SK-N-SH (cell line): ENCODE data around the gene RNASEH2B. TPM values are rescaled to one million over a fixed set of nuclear protein-coding genes. Genes with fewer than 3 reads are reported as not detected.

Experiments
- CTCF ChIA-PET: fragments of 300-600, 350-600 bp; formaldehyde crosslinking; extraction: SDS; loops from one replicate; lab custom pipeline; 2021; lab: Yijun Ruan, JAX
- POLR2A ChIA-PET: fragments of 350-600 bp; sonication (Branson Sonifier 250); formaldehyde crosslinking; extraction: SDS; loops from one replicate; lab custom pipeline; 2020; ENCODE audit warnings: antibody characterized with exemption, inconsistent platforms; lab: Yijun Ruan, JAX
- DNase-seq: peaks from one replicate; pipeline ENCODE4 v3.0.0; 2012
- H2AFZ ChIP-seq: fragments of 200-600 bp; sonication (generic); 2 replicates; pipeline ENCODE4 v1.8.1; 2016; ENCODE audit warnings: antibody characterized with exemption, mild to moderate bottlenecking, low read depth
- H3F3A ChIP-seq: fragments of 200-600 bp; sonication (generic); replicated peaks from 2 replicates; pipeline ENCODE3; 2016; ENCODE audit warnings: antibody characterized with exemption, mild to moderate bottlenecking; ENCODE audit not compliant: insufficient read depth
- H3K27ac ChIP-seq, 2 experiments: fragments of 200-500 bp in 1 of 2; fragments of 200-600 bp in 1 of 2; sonication (Bioruptor generic) in 1 of 2; sonication (generic), shearing (Covaris generic) in 1 of 2; 2 replicates each; pipeline versions ENCODE4 v1.5.1 to v1.6.1; 2014 to 2016; ENCODE audit warnings: low read depth in 2 of 2, inconsistent platforms in 1 of 2, low read length in 1 of 2, mild to moderate bottlenecking in 1 of 2, mixed read lengths in 1 of 2
- H3K27me3 ChIP-seq: fragments of 200-600 bp; sonication (generic), shearing (Covaris generic); 2 replicates; pipeline ENCODE4 v1.6.1; 2016; ENCODE audit warnings: mixed run types; ENCODE audit not compliant: insufficient read depth
- H3K36me3 ChIP-seq, 2 experiments: fragments of 200-500 bp in 1 of 2; fragments of 200-600 bp in 1 of 2; sonication (Bioruptor generic) in 1 of 2; sonication (generic) in 1 of 2; replicated peaks in 1 of 2; 2 replicates each; pipeline versions ENCODE3 to v1.5.1; 2014 to 2016; ENCODE audit warnings: low read length in 1 of 2, mild to moderate bottlenecking in 1 of 2; ENCODE audit not compliant: insufficient read depth in 2 of 2, control insufficient read depth in 1 of 2
- H3K4me1 ChIP-seq, 2 experiments: fragments of 200-500 bp in 1 of 2; fragments of 200-600 bp in 1 of 2; sonication (Bioruptor generic) in 1 of 2; sonication (generic), shearing (Covaris generic) in 1 of 2; 2 replicates each; pipeline versions ENCODE4 v1.5.1 to v1.6.1; 2014 to 2016; ENCODE audit warnings: low read depth in 1 of 2, low read length in 1 of 2, mixed run types in 1 of 2; ENCODE audit not compliant: insufficient read depth in 2 of 2, control insufficient read depth in 1 of 2
- H3K4me2 ChIP-seq: fragments of 200-600 bp; sonication (generic), shearing (Covaris generic); 2 replicates; pipeline ENCODE4 v1.6.1; 2017; ENCODE audit warnings: mixed run types
- H3K4me3 ChIP-seq, 2 experiments: fragments of 200-500 bp in 1 of 2; fragments of 200-600 bp in 1 of 2; sonication (Bioruptor generic) in 1 of 2; sonication (generic), shearing (Covaris generic) in 1 of 2; 2 replicates each; pipeline versions ENCODE4 v1.5.1 to v1.8.1; 2014 to 2016; ENCODE audit warnings: low read depth in 2 of 2, inconsistent platforms in 1 of 2, low read length in 1 of 2, mild to moderate bottlenecking in 1 of 2, mixed read lengths in 1 of 2, moderate library complexity in 1 of 2
- H3K79me2 ChIP-seq: fragments of 200-600 bp; sonication (generic); 2 replicates; pipeline ENCODE4 v1.8.1; 2017; ENCODE audit warnings: mild to moderate bottlenecking; ENCODE audit not compliant: insufficient read depth
- H3K9ac ChIP-seq: fragments of 200-600 bp; sonication (generic); 2 replicates; pipeline ENCODE4 v1.6.1; 2017; ENCODE audit warnings: mixed run types
- H3K9me2 ChIP-seq: fragments of 200-600 bp; sonication (generic); 2 replicates; pipeline ENCODE4 v1.6.1; 2017; ENCODE audit warnings: mixed run types
- H3K9me3 ChIP-seq: fragments of 200-600 bp; sonication (generic); 2 replicates; pipeline ENCODE4 v1.6.1; 2017; ENCODE audit warnings: mixed run types, mild to moderate bottlenecking, moderate library complexity
- H4K20me1 ChIP-seq: fragments of 200-600 bp; sonication (generic); 2 replicates; pipeline ENCODE4 v1.6.1; 2017; ENCODE audit warnings: mild to moderate bottlenecking, mixed run types; ENCODE audit not compliant: insufficient read depth
- CHD2 ChIP-seq: fragments of 150-350 bp; IDR thresholded peaks from 2 replicates; pipeline ENCODE4 v1.6.1; 2018; ENCODE audit warnings: low read length; ENCODE audit not compliant: partially characterized antibody
- ELF1 ChIP-seq: IDR thresholded peaks from 2 replicates; pipeline ENCODE4 v1.4.0; 2012
- FOSL2 ChIP-seq: IDR thresholded peaks from 2 replicates; pipeline ENCODE4 v1.4.0; 2012; ENCODE audit warnings: low read depth, mild to moderate bottlenecking, moderate library complexity, borderline replicate concordance
- FOXJ3 ChIP-seq: sonication (generic); formaldehyde crosslinking; IDR thresholded peaks from 2 replicates; pipeline ENCODE4 v1.5.1; 2020; ENCODE audit warnings: mild to moderate bottlenecking, missing genetic modification reagents
- FOXM1 ChIP-seq: IDR thresholded peaks from 2 replicates; pipeline ENCODE4 v1.4.0; 2012; ENCODE audit warnings: low read depth, mild to moderate bottlenecking
- GATA2 ChIP-seq: sonication (generic); formaldehyde crosslinking; IDR thresholded peaks from 2 replicates; pipeline ENCODE4 v1.5.0; 2020; ENCODE audit warnings: mild to moderate bottlenecking, missing genetic modification reagents
- IRF3 ChIP-seq: fragments of 150-350 bp; IDR thresholded peaks from 2 replicates; pipeline ENCODE4 v1.6.1; 2016; ENCODE audit warnings: mild to moderate bottlenecking, low read depth, low read length
- JUND ChIP-seq: IDR thresholded peaks from 2 replicates; pipeline ENCODE4 v1.4.0; 2012
- MEF2A ChIP-seq: IDR thresholded peaks from 2 replicates; pipeline ENCODE4 v1.4.0; 2012; ENCODE audit warnings: low read depth, borderline replicate concordance
- NFIC ChIP-seq: IDR thresholded peaks from 2 replicates; pipeline ENCODE4 v1.4.0; 2012; ENCODE audit warnings: borderline replicate concordance
- NRF1 ChIP-seq: IDR thresholded peaks from 2 replicates; pipeline ENCODE4 v1.6.1; 2012; ENCODE audit warnings: low read depth, mild to moderate bottlenecking, low read length
- REST ChIP-seq: IDR thresholded peaks from 2 replicates; pipeline ENCODE4 v1.6.1; 2012; ENCODE audit warnings: mild to moderate bottlenecking, low read depth, low read length, moderate library complexity
- TEAD4 ChIP-seq: IDR thresholded peaks from 2 replicates; pipeline ENCODE4 v1.4.0; 2012; ENCODE audit warnings: mild to moderate bottlenecking, borderline replicate concordance; ENCODE audit not compliant: insufficient read depth
- ZBTB33 ChIP-seq: IDR thresholded peaks from 2 replicates; pipeline ENCODE4 v1.4.0; 2012; ENCODE audit warnings: low read depth, borderline replicate concordance
- WGBS: methylation state at CpG from one replicate; pipeline ENCODE4 v1.1.6; 2017; ENCODE audit warnings: low lambda C conversion rate; 5-methylcytosine and 5-hydroxymethylcytosine counted together
- polyA plus RNA-seq, 3 experiments: library from polyadenylated mRNA; depleted of rRNA; stranded (reverse); fragments of >200 nt; gene quantifications; 2 replicates each; pipeline ENCODE4 v1.2.3, GENCODE V29; 2012

The RNASEH2B gene
- polyA plus RNA-seq, 1 of the 3 experiments (the other 2 are of a cell fraction) = 13.0 TPM

DNA sequence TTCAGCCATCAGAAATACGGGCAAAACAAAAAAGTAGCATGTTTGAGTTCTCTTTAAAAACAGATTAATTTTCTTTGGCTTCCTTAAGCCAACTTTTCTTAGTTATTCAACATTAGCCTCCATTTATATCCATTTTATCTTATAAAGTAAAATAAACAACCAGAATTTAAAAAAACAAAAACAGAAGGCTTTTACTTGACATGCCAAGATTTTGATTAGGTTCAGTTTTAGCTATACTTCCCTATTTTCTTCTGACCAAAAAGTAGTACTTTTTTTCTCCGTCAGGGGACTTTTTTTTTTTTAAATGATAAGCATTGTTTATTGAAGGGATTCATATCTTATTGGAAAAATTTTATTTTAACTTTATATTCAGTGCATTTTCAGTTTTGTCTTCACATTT is 18.1 kb downstream of the RNASEH2B start:
- Histone ChIP-seq H3K4me1 (peaks cover 0 to 2% of the 10 kb centered on the region in 2 experiments; a peak in 1 of 4 replicates), H3K27ac (no peak overlapping the region), H3K27me3 (no peaks in the 10 kb centered on the region), H3K9ac (no peak overlapping the region), H3F3A (peaks cover 2% of the 10 kb centered on the region), H3K9me3 (peaks cover 21% of the 10 kb centered on the region), H3K4me3 (no peak overlapping the region), H3K79me2 (peaks cover 21% of the 10 kb centered on the region), H3K36me3 (peaks cover 2 to 8% of the 10 kb centered on the region in 2 experiments), H2AFZ (no peak overlapping the region), H3K4me2 (no peak overlapping the region), H3K9me2 (no peaks in the 10 kb centered on the region), H4K20me1 (no peaks in the 10 kb centered on the region)
- WGBS = 97% methylated on average over 2 of the region's 2 CpGs
- POLR2A ChIA-PET = no interaction called here
- DNase-seq = no peak
- TF ChIP-seq IRF3 = no peak
- TF ChIP-seq NRF1 = no peak
- no peak for TF ChIP-seq GATA2 (CRISPR knock-in tag)
- TF ChIP-seq FOXJ3 (CRISPR knock-in tag) = no peak
- TF ChIP-seq TEAD4 = no peak
- TF ChIP-seq MEF2A = no peak
- TF ChIP-seq FOSL2 = no peak
- TF ChIP-seq FOXM1 = no peak
- no peak for TF ChIP-seq JUND
- no peak for TF ChIP-seq ZBTB33
- CTCF ChIA-PET = interaction anchor here (0.9 to 5.5 kb wide), 2 partner anchors 9 to 15 kb away, joined by 3 to 30 read pairs; no protein-coding TSS in a partner anchor

- Histone ChIP-seq H3K9me2 (no peaks in the 10 kb centered on the region), H3K9ac (no peak overlapping the region), H3K9me3 (peaks cover 21% of the 10 kb centered on the region), H3K79me2 (peaks cover 21% of the 10 kb centered on the region), H3K4me3 (no peak overlapping the region), H4K20me1 (no peaks in the 10 kb centered on the region), H3K4me2 (no peak overlapping the region), H3K27me3 (no peaks in the 10 kb centered on the region), H3K36me3 (peaks cover 5 to 6% of the 10 kb centered on the region in 2 experiments), H3F3A (peaks cover 2% of the 10 kb centered on the region), H3K4me1 (peaks cover 0 to 2% of the 10 kb centered on the region in 2 experiments; a peak in 1 of 4 replicates), H3K27ac (no peak overlapping the region), H2AFZ (no peak overlapping the region)
- POLR2A ChIA-PET = no interaction called here
- no peak for DNase-seq
- CTCF ChIA-PET = interaction anchor here (0.9 to 5.5 kb wide), 3 partner anchors 8 to 141 kb away, joined by 3 to 30 read pairs (median 3); no protein-coding TSS in a partner anchor
- no peak for TF ChIP-seq NFIC
- no peak for TF ChIP-seq ELF1
- no peak for TF ChIP-seq FOSL2
- TF ChIP-seq REST = no peak
- TF ChIP-seq CHD2 = no peak
- WGBS = 93% methylated on average over 2 of the region's 2 CpGs
Observed at GRCh38 chr13:50928102-50928501, 18.5 kb downstream of the RNASEH2B start.
